HG03097 (cell line): ENCODE data around the gene CAGE1.
"Not testable (repeated sequence)": the region's sequence is repeated elsewhere in the genome, so short reads cannot be mapped to it uniquely, and the experiment has no call there.

Experiments used
- ATAC-seq: cut with Tn5 transposase; IDR thresholded peaks from one replicate; pipeline ENCODE4 v1.9.1; 2021; ENCODE audit not compliant: unreplicated experiment, low FRiP score

The CAGE1 gene

DNA sequence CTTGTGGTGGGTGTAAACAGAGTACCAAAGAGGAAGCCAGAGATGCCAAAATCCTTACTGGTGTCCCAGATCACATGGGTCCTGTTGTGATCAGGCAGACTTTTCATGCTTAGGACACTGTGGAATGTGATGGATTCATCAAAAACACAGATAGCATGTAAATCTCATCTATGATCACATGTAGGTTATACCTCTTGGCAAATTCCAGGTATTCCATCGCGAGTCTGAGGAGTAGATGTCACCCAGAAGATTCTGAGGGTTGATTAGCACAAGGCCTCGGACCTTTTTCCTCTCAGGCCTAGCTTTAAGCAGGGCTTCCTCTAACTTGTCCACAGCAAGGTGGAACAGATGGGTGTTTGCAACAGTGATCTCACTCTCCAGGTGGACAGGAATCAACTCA lies 48.3 kb downstream of the CAGE1 start:
- no peak for ATAC-seq

DNA sequence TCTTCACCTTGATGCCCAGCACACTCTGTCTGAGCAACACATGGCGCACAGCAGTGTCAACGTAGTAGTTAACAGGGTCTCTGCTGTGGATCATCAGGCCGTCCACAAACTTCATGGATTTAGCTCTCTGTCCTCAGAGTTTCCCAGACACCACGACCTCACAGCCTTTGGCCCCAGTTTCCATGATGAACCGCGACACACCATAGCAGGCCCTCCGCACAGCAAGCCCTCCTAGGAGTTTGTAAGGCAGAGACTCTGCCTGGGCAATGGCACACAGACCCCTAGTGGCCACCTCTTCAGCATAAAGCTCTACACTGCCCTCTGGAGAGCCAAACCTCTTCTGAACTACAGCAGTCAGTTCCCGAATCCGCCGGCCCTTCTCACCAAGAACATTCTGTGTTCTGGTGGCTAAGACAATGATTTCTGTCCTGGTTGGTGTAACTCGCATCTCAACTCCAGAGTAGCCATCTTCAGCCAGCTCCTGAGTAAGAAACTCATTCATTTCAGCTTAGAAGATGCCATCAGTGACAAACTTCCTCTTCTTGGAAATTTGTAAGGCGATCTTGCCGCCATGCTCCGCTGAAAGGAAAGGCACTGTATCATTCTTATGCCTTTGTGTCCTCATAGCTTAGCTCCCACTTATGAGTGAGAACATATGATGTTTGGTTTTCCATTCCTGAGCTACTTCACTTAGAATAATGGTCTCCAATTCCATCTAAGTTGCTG lies 50.4 kb downstream of the CAGE1 start:
- not testable (repeated sequence) for ATAC-seq

DNA sequence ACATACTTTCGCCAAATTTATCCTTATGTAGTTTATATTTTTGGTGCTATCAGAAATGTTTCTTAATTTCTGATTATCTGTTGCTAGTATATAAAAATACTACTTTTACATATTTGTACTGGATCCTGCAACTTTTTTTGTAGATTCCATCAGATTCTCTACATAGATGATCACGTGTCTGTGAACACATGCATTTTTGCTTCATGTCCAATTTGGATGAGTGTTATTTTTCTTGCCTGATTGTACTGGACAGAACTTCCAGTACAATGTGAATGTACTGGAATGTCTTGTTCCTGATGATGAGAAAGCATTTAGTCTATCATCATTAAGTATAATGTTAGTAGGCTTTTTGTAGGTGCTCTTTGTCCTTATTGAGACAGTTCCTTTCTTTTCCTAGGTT lies 51.5 kb downstream of the CAGE1 start:
- ATAC-seq, result no peak

DNA sequence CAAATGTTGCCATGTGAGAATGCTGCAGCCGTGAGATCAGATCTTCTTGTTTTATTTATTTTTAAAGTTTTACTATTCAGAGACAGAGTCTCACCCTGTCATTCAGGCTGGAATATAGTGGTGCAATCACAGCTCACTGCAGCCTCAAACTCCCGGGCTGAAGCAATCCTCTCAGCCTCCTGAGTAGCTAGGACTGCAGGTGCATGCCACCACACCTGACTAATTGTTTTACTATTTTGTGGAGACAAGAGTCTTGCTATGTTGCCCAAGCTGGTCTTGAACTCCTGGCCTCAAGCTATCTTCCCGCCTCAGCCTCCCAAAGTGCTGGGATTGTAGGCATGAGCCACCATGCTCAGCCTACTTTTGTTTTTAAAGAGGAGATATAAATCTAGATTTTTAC lies 54.0 kb downstream of the CAGE1 start:
- no peak for ATAC-seq

DNA sequence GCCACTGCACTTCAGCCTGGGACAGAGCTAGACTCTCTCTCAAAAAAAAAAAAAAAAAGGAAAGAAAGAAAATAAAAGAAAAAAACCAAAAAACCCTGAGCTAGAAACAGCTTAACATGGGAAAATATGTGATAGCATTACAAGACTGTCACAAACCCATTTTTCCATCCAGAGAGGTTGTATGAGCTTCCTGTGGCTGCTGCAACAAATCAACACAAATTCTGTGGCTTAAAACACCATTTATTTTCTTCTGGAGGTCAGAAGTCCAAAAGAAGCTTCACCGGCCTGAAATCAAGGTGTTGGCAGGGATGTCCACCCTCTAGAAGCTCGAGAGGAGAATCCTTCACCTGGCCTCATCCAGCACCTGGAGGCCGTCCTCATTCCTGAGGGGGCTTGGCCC lies 54.9 kb downstream of the CAGE1 start:
- ATAC-seq, result no peak

DNA sequence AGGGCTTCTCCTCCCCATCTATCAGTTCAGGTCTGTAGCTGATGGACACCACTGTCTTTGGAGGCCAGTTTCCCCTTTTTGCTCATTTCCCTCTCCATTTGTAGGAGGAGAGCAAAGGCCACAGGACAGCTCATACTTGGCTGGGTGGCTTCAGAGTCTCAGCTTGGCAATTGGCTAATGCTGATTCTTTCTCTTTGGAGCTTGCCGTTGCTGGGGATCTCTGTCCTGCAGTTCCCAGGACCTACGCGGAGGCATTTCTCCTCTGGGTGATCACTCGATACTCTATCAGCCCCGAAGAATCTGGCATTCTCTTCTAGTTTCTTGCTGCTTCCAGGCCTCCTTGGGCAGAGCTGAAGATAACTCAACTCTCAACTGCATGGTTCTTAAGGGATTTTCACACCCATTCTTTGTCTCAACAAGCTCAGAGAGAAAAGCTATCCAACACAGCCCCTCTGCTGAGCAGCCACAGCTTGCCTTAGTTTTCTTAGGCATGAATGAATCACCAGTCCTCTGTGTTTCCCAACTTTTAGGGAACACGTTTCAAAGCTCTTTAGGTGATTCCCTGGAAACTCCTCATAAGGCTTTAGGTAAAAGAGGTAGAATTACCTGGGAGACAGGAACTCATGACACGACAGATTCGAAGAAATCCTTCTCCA lies 57.3 kb downstream of the CAGE1 start:
- no peak for ATAC-seq

DNA sequence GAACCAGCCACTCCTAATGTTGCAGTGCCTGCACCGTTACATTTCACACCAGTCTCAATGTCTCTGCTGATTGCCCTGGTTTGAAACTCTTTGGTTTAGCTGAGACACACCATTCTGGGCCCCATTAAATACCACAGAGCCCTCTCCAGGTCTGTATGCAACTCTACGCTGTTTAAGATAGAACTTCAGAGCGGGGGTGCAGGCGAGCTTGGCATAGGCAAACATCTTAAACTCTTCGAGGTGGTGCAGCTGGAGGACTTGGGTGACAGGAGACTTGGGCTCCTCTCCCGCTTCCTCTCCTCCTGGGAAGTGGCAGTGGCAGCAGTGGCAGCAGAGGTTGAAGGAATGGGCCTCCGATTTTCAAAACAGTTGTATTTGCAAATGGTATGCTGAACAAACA lies 58.1 kb downstream of the CAGE1 start:
- no peak for ATAC-seq

DNA sequence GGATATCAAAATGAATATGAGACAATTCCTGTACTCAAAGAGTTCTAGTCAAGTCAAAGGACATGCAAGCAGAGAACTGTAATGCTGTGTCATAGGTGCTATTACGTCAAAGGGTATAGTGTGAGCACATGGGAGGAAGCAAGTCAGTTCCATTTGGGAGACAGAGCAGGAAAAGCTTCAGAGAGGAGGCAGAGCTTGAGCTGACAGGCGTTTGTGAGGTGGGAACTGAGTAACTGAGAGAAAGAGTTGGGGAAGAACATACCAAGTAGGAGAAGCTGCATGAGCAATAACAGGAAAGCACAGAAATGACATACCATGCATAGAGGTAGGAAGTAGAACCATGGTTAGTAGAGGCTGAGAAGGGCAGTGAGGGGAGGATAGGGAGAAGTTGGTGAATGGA lies 61.3 kb downstream of the CAGE1 start:
- ATAC-seq, result no peak

DNA sequence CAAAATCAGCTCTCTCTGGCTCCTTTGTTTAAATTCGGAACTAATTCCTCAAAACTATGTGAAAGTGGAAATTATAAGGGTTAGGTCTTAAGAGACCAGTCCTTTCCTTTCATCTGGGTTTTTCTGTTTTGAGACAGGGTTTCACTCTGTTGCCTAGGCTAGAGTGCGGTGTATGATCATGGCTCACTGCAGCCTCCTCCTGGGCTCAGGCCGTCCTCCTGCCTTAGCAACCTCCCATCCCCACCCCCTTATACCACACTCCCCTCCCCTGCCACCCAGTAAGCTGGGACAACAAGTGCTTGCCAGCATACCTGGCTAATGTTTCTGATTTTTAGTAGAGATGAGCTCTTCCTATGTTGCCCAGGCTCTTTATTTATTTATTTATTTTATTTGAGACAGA lies 63.8 kb downstream of the CAGE1 start:
- ATAC-seq, result no peak

DNA sequence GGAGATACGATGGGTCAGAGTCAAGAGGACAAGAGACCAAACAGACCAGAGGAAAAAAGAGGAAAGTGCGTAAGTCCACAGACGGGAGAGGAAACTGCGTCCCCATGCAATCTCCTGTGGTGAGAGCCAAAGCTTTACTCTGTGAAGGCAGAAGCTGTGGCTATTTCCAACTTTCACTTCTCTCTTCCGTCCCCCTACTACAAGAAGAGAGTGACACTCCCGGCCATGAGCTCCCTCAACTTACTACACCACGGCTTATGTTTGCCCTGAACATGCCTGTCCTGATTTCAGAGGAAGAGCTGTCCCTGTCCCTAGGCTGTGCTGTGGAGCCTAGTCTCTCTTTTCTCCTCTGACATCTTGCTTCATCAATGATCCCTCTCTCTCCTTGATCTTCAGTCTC lies 65.0 kb downstream of the CAGE1 start:
- peak; percentile 61 for ATAC-seq

DNA sequence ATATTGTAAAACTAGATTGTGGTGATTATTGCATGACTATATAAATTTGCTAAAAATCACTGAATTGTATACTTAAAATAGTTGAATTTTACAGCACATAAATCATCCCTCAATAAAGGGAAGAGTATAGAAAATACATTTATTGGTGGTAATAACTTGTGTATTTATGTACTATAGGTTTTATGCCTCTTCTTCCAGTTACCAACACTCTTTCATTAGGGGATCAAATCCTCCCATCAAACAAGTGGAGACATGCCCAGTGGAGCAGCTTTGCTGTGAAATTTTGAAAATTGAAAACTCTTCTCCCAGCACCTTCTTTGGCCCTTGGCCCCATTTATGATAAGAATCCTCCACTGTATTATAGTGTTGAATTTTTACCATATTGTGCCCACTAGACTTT lies 66.5 kb downstream of the CAGE1 start:
- ATAC-seq, result no peak

DNA sequence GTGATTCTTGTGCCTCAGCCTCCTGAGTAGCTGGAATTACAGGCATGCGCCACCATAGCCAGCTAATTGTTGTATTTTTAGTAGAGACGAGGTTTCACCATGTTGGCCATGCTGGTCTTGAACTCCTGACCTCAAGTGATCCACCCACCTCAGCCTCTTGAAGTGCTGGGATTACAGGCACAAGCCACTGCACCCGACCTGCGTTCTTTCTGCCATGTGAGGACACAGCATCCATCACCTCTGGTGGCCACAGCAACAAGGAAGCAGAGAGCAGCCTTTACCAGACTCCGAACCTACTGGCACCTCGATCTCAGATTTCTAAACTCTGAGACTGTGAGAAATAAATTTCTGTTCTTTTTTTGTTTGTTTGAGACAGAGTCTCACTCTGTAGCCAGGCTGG lies 67.7 kb downstream of the CAGE1 start:
- not testable (repeated sequence) for ATAC-seq

DNA sequence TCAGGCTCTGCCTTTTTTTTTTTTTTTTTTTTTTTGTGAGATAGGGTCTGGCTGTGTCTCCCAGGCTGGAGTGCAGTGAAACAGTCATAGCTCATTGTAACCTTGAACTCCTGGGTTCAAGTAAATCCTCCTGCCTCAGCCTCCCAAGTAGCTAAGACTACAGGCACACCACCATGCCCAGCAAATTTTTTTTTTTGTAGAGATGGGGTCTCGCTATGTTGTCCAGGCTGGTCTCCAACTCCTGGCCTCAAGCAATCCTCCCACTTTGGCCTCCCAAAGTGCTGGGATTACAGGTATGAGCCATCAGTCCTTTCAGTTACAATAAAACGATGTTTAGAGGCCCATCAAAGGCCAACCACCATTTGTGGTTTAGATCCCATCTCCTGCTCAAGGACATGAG lies 70.1 kb downstream of the CAGE1 start:
- ATAC-seq, result not testable (repeated sequence)

DNA sequence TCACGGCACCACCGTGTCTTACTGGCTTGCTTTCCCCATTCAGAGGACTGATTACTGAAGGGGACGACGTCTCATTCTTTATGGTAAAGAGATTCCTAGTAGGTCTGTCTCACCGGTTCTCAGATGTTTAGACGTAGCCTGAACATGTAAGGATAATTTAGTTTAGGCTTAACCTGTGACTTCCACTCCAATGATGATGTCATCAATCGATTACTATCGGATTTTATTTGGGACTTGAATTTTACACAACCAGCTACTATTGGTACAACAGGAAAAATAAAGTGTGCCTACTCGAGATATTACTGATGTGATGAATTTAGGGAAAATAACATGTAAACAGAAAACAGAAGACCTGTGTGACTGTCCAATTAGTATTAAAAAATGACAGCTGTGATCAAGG lies 72.0 kb downstream of the CAGE1 start:
- no peak for ATAC-seq

DNA sequence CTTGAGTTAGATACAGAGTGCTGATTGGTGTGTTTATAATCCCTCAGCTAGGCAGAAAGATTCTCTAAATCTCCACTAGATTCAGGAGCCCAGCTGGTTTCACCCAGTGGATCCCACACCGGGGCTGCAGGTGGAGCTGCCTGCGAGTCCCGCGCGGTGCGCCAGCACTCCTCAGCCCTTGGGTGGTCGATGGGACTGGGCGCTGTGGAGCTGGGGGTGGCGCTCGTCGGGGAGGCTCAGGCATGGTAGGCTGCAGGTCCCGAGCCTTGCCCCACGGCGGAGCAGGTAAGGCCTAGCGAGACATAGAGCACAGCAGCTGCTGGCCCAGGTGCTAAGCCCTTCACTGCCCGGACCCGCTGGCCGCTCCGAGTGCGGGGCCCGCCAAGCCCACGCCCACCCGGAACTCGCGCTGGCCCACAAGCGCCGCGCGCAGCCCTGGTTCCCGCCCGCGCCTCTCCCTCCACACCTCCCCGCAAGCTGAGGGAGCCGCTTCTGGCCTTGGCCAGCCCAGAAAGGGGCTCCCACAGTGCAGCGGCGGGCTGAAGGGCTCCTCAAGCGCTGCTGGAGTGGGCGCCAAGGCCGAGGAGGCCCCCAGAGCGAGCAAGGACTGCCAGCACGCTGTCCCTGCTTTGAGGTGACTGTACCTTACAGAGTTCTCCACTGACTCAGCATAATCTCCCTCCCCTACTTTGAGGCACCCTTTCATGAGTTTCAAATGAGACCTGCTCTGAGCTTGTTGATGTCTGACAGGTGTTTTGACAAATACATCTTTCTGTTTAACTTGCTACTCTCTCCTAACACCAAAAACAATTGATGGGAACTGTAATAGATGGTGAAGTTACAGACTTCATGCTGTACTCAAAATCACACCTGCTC lies 72.6 kb downstream of the CAGE1 start:
- ATAC-seq, result no peak

DNA sequence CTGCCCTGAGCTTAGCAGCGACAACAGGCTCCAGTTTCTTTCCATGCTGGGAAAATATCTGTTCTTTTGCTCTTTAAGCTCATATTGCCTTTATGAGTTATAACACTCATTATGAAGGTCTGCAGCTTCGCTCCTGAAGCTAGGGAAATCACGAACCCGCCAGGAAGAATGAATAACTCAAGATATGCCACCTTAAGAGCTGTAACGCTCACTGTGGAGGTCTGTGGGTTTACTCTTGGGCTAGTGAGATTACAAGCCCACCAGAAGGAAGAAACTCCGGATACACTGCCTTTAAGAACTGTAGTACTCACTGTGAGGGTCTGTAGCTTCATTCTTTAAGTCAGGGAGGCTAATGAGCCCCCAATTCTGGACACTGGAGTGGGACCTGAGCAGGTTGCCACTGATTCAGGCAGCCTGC lies 73.6 kb downstream of the CAGE1 start:
- no peak for ATAC-seq

DNA sequence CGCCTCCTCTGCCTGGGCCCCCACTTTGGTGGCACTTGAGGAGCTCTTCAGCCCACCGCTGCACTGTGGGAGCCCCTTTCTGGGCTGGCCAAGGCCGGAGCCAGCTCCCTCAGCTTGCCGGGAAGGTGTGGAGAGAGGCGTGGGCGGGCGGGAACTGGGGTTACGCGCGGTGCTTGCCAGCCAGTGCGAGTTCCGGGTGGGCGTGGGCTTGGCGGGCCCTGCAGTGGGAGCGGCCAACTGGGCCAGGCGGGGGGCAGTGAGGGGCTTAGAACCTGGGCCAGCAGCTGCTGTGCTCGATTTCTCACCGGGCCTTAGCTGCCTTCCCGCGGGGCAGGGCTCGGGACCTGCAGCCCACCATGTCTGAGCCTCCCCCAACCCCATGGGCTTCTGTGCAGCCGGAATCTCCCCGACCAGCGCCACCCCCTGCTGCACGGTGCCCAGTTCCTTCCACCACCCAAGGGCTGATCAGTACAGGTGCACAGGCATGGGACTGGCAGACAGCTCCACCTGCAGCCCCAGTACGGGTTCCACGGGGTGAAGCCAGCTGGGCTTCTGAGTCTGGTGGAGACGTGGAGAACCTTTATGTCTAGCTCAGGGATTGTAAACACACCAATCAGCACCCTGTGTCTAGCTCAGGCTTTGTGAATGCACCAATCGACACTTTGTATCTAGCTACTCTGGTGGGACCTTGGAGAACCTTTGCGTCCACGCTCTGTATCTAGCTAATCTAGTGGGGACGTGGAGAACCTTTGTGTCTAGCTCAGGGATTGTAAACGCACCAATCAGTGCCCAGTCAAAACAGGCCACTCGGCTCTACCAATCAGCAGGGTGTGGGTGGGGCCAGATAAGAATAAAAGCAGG lies 74.2 kb downstream of the CAGE1 start:
- ATAC-seq, result not testable (repeated sequence)

DNA sequence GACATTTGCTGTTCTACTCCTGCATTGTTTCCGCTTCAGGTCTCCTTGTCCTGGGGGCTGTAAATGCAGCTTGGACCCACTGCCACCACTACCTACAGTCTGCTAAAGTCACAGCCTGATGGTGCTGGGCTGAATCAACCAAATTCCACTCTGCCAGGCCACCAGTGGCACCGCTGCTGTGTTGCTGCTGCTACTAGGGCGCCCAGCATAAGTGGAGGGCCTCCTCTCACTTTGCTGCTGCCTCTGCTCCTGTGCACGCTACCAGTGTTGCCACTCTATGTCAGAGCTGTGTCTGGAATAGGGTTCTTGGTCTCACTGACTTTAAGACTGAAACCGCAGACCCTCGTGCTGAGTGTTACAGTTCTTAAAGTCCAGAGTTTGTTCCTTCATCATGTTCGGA lies 75.1 kb downstream of the CAGE1 start:
- ATAC-seq, result no peak

DNA sequence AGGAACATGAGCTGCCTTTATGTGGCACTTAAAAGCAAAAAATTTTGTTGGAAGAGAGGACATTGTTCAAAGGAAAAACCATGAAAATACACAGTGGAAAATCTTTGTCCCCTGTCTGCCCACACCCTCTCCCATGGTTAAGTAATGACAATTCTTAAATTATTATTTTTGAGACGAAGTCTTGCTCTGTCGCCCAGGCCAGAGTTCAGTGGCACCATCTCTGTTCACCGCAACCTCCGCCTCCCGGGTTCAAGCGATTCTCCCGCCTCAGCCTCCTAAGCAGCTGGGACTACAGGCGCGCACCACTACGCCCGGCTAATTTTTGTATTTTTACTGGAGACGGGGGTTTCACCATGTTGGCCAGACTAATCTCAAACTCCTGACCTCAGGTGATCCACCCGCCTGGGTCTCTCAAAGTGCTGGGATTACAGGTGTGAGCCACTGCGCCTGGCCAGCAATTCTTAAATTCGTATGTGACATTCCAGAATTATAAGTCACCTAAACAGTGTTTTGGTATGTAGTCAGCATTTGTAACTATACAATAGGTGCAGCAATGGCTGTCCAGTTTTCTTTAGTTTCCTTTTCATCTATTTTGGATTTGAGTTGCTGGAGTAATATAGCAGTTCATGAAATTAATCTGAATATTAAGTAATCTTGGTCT lies 75.9 kb downstream of the CAGE1 start:
- no peak for ATAC-seq
